ENCODE results near the gene DENND1A.

DNA sequence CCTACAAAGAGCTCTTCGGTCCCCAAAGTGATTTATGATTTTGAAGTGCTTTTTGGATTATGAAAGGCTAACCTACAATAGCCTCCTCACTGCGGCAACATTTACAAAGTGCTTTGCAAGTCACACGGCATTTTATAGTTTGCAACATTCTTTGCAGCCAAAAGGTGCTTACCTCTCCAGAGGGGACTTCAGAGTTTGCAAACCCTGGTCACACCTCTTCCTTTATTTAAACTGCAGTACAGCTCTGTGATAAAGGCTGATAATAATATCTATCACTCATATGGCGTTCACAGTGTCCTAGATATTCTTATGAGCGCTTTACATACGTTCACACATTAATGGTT lies 594.0 kb downstream of the DENND1A start:
- TF ChIP-seq, protein P1, sequence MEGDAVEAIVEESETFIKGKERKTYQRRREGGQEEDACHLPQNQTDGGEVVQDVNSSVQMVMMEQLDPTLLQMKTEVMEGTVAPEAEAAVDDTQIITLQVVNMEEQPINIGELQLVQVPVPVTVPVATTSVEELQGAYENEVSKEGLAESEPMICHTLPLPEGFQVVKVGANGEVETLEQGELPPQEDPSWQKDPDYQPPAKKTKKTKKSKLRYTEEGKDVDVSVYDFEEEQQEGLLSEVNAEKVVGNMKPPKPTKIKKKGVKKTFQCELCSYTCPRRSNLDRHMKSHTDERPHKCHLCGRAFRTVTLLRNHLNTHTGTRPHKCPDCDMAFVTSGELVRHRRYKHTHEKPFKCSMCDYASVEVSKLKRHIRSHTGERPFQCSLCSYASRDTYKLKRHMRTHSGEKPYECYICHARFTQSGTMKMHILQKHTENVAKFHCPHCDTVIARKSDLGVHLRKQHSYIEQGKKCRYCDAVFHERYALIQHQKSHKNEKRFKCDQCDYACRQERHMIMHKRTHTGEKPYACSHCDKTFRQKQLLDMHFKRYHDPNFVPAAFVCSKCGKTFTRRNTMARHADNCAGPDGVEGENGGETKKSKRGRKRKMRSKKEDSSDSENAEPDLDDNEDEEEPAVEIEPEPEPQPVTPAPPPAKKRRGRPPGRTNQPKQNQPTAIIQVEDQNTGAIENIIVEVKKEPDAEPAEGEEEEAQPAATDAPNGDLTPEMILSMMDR (IDR thresholded peaks at IDR 0.05), result no peak
- no peak for TF ChIP-seq SIN3A (IDR thresholded peaks at IDR 0.05; ENCODE audit: borderline replicate concordance, insufficient read depth, low read depth, low read length)
- TF ChIP-seq POLR2AphosphoS5 (IDR thresholded peaks at IDR 0.05; ENCODE audit: low read depth, low read length), result no peak
